ENCODE measurements around the gene CFAP251.
A peak's percentile ranks its signal among the peaks of the same experiment; 100 is the strongest.
"Not testable (repeated sequence)": the region's sequence is repeated elsewhere in the genome, so short reads cannot be mapped to it uniquely, and the experiment has no call there.

The CFAP251 gene

GRCh38 chr12:121911824-121912585 lies 6.4 kb upstream of the CFAP251 start:
- no peak for DNase-seq

DNA sequence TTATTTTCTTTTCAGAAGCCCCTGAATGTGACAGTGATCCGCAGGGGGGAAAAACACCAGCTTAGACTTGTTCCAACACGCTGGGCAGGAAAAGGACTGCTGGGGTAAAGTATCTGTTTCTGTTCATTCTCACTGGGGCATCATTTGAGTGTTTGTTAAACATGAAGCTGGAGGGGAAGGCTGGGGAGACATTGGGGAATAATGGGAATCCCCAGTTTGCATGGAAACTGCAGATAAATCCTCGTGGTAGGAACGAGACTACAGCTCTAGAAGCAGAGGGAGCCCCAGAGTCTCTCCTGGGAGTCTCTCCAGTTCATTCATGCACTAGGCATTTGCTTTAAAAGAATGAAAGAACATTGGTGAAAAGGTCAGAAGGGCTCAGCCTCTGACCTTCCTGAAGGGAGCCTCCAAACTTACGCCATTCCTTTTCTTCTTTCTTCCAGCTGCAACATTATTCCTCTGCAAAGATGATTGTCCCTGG lies 2.5 kb upstream of the CFAP251 start:
- DNase-seq: no peak

GRCh38 chr12:121916719-121917118 lies 1.7 kb upstream of the CFAP251 start:
- no peak for DNase-seq

GRCh38 chr12:121918679-121919038 lies 267 bp downstream of the CFAP251 start:
- peak; percentile 9 for DNase-seq

- DNase-seq: no peak
Measured at GRCh38 chr12:121921066-121921465, 2.7 kb downstream of the CFAP251 start.

DNA sequence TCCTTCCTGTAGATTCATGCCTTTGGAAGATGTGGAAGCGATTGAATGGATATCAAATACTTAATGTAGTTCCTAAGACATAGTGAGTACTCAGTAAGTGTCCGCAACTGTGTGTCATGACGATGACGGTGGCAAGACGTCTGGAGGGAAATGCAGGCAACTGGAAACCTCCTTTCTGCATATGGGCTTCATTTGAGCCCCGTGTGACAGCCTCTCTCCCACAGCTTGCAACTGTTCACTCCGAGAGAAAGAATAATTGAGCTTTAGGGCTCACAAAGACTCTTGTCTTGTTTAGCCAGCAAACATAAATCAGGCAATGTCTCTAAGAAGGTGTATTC lies 6.9 kb downstream of the CFAP251 start:
- no peak for DNase-seq

DNA sequence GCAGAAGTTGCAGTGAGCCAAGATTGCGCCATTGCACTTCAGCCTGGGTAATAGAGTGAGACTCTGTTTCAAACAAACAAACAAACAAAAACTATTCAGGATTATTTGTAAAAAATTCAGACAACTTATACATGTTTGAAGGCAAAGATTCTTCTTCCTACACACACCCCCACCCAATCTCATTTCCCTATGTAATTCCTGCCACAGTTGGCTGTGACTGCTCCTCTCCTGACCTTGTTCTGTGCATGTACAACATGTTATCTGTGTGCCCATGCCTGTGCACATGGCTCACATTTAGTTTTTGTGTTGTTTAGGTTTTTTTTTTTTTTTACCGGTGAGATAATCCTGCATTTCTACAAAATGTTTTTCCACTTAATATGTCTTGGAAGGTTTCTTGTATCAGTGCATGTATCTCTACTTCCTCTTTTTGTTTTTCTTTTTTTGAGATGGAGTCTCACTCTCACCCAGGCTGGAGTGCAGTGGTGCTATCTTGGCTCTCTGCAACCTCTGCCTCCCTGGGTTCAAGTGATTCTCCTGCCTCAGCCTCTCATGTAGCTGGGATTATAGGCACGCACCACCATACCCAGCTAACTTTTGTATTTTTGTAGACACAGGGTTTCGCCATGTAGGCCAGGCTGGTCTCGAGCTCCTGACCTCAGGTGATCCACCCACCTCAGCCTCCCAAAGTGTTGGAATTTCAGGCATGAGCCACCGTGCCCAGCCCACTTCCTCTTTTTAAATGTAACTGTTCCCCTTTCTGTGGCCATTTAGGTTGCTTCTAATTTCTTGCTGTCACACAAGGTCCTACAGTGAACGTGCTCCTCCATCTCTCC lies 8.7 kb downstream of the CFAP251 start:
- DNase-seq: peak; percentile 10

DNA sequence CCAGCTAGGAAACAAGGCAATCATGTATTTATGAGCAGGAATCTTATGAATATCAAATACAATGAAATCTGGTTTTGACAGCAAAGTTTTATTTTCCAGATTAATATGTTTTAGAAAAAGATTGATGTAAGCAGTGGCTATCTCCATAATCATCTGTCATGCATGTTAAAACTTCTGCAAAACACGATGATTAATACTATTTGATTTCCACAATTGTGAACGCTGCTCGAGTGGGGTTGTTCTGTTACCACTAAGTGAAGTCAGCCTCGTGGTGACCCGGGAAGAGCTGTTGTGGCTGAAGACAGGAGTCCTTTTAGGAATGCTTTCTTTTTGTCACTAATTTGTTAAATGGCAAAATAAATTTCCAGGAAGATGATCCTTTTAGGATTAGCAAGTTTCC lies 9.4 kb downstream of the CFAP251 start:
- no peak for DNase-seq

GRCh38 chr12:121929545-121929944 lies 11.2 kb downstream of the CFAP251 start:
- not testable (repeated sequence) for DNase-seq

- no peak for DNase-seq
Measured at GRCh38 chr12:121930862-121931261, 12.5 kb downstream of the CFAP251 start.

GRCh38 chr12:121932176-121932536 lies 13.8 kb downstream of the CFAP251 start:
- no peak for DNase-seq

- no peak for DNase-seq
Measured at GRCh38 chr12:121932914-121933521, 14.6 kb downstream of the CFAP251 start.

- no peak for DNase-seq
Measured at GRCh38 chr12:121933522-121934308, 15.3 kb downstream of the CFAP251 start.

DNA sequence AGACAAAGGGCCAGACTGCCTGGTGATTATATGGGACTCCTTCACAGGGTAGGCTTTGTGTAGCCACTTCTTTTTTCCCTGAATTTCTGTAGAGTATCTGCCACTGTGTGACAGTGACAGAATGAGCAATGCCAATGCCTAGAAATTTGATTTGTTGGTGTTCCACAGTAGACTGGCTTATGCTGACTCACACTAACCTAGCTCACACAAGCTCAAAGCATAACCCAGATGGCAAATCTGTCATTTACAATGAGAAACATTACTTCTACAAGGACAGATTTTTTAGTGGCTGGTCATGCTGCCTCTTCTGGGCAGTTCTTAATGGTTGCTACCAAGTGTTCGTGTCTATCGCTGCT lies 15.9 kb downstream of the CFAP251 start:
- no peak for DNase-seq

DNA sequence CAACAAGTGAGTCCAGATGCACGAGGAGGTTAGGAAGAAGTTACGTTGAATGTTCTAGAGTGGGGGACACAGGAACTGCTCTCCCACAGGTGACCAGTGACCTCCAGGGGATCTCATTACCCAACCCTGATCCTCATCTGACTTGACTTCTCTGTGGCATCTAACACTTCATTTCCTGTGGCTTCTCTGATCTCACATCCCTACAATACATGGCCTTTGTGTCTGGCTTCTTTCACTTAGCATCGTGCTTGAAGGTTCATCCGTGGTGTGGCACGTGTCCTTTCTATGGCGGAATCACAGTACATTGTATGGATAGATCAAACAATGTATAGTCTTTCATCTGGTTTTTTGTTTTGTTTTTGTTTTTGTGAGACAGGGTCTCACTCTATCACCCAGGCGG lies 19.3 kb downstream of the CFAP251 start:
- no peak for DNase-seq

DNA sequence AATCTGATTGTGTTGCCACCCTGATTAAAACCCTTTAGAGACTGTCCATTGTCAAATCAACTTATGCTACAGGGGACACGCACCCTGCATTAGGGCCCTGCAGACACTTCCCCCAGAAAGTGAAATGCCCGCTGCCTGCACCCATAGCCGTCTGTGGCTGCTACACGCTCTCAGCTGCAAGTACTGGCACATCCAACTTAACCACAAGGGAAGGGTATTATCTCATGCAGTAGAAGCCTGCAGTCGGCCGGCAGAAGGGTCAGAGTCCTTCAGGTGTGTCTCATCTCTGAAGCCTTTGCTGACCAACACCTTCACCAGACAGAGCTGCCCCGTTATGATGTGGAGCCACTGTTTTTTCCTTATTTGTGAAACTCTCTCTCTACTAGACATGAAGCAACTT lies 20.8 kb downstream of the CFAP251 start:
- no peak for DNase-seq

- no peak for DNase-seq
Measured at GRCh38 chr12:121939992-121940766, 21.8 kb downstream of the CFAP251 start.

DNA sequence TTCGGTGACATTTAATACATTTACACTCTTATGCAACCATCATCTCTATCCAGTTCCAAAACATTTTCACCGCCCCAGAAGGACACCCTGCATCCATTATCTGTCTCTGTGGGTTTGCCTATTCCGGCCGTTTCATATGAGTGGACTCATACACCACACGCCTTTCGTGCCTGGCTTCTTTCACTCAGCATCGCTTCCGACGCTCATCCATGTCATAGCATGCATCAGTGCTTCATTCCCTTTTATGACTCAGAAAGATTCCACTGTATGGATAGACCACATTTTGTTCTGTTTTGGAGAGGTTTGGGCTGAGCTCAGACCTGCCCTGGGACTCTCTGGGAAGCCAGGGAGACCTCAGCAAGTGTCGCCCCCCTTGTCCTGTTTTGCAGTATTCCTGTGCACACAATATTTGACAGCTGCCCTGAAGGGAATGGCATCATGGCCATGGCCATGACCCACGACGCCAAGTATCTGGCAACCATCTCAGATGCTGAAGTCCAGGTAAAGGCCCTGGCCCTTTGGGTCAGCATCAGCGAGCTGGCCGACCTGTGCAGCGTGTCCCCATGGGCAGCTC lies 23.8 kb downstream of the CFAP251 start:
- DNase-seq: no peak

DNA sequence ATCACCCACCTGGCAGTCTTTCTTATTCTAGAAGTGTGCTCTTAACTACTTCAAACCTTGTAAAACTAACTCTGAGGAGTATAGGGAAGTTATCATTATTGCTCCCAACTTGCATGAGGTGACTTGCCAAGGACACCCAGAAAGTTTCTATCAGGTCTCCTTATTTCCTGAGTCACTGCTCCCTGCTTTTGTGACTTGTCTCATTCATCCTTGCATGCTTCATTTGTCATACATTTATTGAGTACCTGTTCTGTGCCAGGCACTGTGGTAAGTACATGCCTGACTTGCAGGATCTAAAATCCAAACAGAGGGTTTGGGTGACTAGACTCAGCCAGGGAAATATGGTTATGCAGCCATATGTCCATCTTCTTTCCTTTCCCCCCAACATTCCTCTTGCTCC lies 25.5 kb downstream of the CFAP251 start:
- no peak for DNase-seq

DNA sequence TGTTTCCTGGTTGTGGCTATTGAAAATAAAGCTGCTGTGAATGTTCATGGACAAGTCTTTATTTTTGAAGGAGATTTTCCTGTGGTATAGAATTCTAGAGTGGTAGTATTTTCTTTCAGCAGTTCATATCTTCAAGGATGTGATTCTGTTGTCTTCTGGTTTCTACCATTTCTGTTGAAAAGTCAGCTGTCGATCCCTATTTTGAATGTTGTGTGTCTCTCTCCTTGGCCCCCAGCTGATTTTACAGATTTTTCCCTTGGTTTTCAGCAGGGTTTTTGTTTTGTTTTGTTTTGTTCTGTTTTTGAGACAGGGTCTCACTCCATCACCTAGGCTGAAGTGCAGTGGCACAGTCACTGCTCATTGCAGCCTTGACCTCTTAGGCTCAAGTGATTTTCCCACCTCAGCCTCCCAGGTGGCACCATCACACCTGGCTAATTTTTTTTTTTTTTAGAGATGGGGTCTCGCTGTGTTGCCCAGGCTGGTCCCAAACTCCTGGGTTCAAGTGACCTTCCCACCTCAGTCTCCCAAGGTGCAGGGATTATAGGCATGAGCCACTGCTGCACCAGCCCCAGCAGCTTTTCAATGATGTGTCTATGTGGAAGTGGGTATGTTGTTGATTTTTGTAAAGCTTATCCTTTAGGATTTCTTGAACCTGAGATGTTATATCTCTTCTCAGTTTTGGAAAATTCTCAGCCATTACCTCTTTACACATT lies 28.1 kb downstream of the CFAP251 start:
- DNase-seq: no peak

GRCh38 chr12:121947981-121948380 lies 29.6 kb downstream of the CFAP251 start:
- DNase-seq: no peak

All from CD4-positive, alpha-beta T cell treated with Interleukin-21 for 1 hour (primary cell).